ENCODE measurements around the gene BASP1.
"Not testable (repeated sequence)": the region's sequence is repeated elsewhere in the genome, so short reads cannot be mapped to it uniquely, and the experiment has no call there.

The BASP1 gene

GRCh38 chr5:17217493-17218352, at the start of gene BASP1:
BASP1 (plus strand) TSS chr5:17217631; CDS start chr5:17275217, 57,586 bp downstream.
- no peak for DNase-seq

GRCh38 chr5:17169507-17169906, 47.9 kb upstream of the BASP1 start:
- no peak for DNase-seq

- no peak for DNase-seq
These were observed 44.6 kb upstream of the BASP1 start for GRCh38 chr5:17172791-17173190.

- DNase-seq: no peak
These were observed 42.5 kb upstream of the BASP1 start for GRCh38 chr5:17174965-17175364.

GRCh38 chr5:17177501-17178372, 39.7 kb upstream of the BASP1 start:
- DNase-seq: no peak

GRCh38 chr5:17178373-17178675, 39.1 kb upstream of the BASP1 start:
- no peak for DNase-seq

GRCh38 chr5:17180330-17180843, 37.0 kb upstream of the BASP1 start:
- DNase-seq: no peak

- DNase-seq: no peak
These were observed 36.3 kb upstream of the BASP1 start for GRCh38 chr5:17180864-17181723.

GRCh38 chr5:17182494-17182893, 34.9 kb upstream of the BASP1 start:
- DNase-seq: no peak

GRCh38 chr5:17182981-17183380, 34.5 kb upstream of the BASP1 start:
- DNase-seq: no peak

GRCh38 chr5:17183831-17184230, 33.6 kb upstream of the BASP1 start:
- DNase-seq: no peak

- DNase-seq: no peak
These were observed 32.8 kb upstream of the BASP1 start for GRCh38 chr5:17184588-17184987.

GRCh38 chr5:17185349-17185748, 32.1 kb upstream of the BASP1 start:
- no peak for DNase-seq

- no peak for DNase-seq
These were observed 31.7 kb upstream of the BASP1 start for GRCh38 chr5:17185773-17186172.

- DNase-seq: no peak
These were observed 31.2 kb upstream of the BASP1 start for GRCh38 chr5:17186256-17186655.

GRCh38 chr5:17187011-17187785, 30.2 kb upstream of the BASP1 start:
- no peak for DNase-seq

GRCh38 chr5:17187786-17188170, 29.7 kb upstream of the BASP1 start:
- DNase-seq: no peak

- DNase-seq: peak; percentile 80
These were observed 27.9 kb upstream of the BASP1 start for GRCh38 chr5:17189381-17190036.

- DNase-seq: peak; percentile 56
These were observed 27.1 kb upstream of the BASP1 start for GRCh38 chr5:17190242-17190778.

- DNase-seq: no peak
These were observed 26.5 kb upstream of the BASP1 start for GRCh38 chr5:17190799-17191391.

- DNase-seq: not testable (repeated sequence)
These were observed 25.9 kb upstream of the BASP1 start for GRCh38 chr5:17191574-17191973.
